Measurements from ENCODE around the gene IDH2. TPM values are rescaled to one million over a fixed set of nuclear protein-coding genes. Genes with fewer than 3 reads are reported as not detected.

Gene IDH2
- total RNA-seq, 4 donors from 2014 or later: 89.9 to 184 (median 119) TPM

DNA sequence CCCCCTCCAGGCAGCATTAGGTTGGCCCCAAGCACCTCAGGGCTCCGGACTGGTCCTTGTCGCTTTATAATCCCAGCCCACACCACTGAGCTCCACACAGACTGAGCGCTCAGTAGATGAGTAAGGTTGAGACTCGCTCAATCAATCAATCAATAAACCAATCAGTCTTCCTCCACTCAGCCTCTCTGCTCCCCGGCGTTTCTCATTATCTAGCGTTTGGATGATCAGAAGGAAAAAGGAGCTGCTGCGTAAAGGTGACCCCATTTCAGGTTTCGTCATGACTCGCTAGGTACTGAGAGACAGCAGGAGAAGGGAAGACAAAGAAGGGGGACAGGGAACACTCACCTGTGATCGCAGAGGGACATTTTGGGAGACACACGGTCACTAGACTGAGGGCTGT lies 59.9 kb downstream of the IDH2 start:
- H3K27ac ChIP-seq: no peak overlapping the region
- peaks cover 0 to 40% (median 12%) of the 10 kb centered on the region in 4 donors for H3K4me1 ChIP-seq

GRCh38 chr15:90040618-90041017 lies 61.6 kb downstream of the IDH2 start:
- no peaks in the 10 kb centered on the region for H3K27me3 ChIP-seq
- no peaks in the 10 kb centered on the region for H3K36me3 ChIP-seq
- peak in 1 of 3 donors; percentile 50 for DNase-seq
- H3K9me3 ChIP-seq: no peaks in the 10 kb centered on the region
- no peak overlapping the region for H3K27ac ChIP-seq
- no peak for TF ChIP-seq CTCF (IDR thresholded peaks at IDR 0.05)
- TF ChIP-seq POLR2A (IDR thresholded peaks at IDR 0.05): no peak
- H3K4me3 ChIP-seq: no peak overlapping the region
- H3K4me1 ChIP-seq: peaks cover 0 to 37% (median 4%) of the 10 kb centered on the region in 4 donors

More for the DNA sequence above, 59.9 kb downstream of the IDH2 start:
- Histone ChIP-seq H3K9me3 (no peaks in the 10 kb centered on the region), H3K27me3 (no peaks in the 10 kb centered on the region), H3K4me3 (no peak overlapping the region), H3K36me3 (no peaks in the 10 kb centered on the region)
- peak in 1 of 3 donors; percentile 8 for DNase-seq
- TF ChIP-seq POLR2A (IDR thresholded peaks at IDR 0.05): no peak
- TF ChIP-seq CTCF (IDR thresholded peaks at IDR 0.05): no peak

GRCh38 chr15:90039996-90040395 lies 62.3 kb downstream of the IDH2 start:
- H3K9me3 ChIP-seq: no peaks in the 10 kb centered on the region
- peaks cover 0 to 44% (median 6%) of the 10 kb centered on the region in 4 donors for H3K4me1 ChIP-seq
- TF ChIP-seq POLR2A (IDR thresholded peaks at IDR 0.05): no peak
- TF ChIP-seq CTCF (IDR thresholded peaks at IDR 0.05): no peak
- no peak overlapping the region for H3K4me3 ChIP-seq
- no peak overlapping the region for H3K27ac ChIP-seq
- peak in 1 of 3 donors; percentile 44 for DNase-seq
- H3K27me3 ChIP-seq: no peaks in the 10 kb centered on the region
- no peaks in the 10 kb centered on the region for H3K36me3 ChIP-seq

DNA sequence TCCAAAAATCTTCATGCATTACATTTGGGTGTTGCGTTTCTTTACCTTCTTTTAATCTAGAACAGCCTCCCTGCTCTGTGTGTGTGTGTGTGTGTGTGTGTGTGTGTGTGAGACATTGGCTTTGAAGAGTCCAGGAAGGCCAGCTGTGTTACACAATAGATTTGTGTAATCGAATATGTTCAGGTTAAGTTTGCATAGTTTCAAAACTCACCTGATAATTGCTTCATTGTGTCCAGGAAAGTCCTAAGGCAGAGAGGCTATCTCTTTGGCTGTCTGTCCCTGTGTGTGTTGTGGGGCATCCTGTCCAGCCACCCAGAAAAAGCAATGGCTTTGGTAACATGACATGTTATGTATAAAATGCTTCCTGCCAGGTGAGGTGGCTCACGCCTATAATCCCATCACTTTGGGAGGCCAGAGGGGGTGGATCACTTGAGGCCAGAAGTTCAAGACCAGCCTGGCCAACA lies 63.6 kb downstream of the IDH2 start:
- H3K27ac ChIP-seq: no peak overlapping the region
- no peaks in the 10 kb centered on the region for H3K36me3 ChIP-seq
- no peak overlapping the region for H3K4me3 ChIP-seq
- TF ChIP-seq POLR2A (IDR thresholded peaks at IDR 0.05) (no peak), CTCF (IDR thresholded peaks at IDR 0.05) (no peak)
- DNase-seq: peak in 2 of 3 donors; percentile 7 to 22
- H3K9me3 ChIP-seq: no peaks in the 10 kb centered on the region
- no peaks in the 10 kb centered on the region for H3K27me3 ChIP-seq
- H3K4me1 ChIP-seq: peaks cover 6 to 57% (median 17%) of the 10 kb centered on the region in 4 donors

GRCh38 chr15:90037961-90038631 lies 64.2 kb downstream of the IDH2 start:
- peak in 2 of 3 donors; percentile 2 to 44 for DNase-seq
- TF ChIP-seq CTCF (IDR thresholded peaks at IDR 0.05) (no peak), POLR2A (IDR thresholded peaks at IDR 0.05) (no peak)
- no peak overlapping the region for H3K4me3 ChIP-seq
- H3K36me3 ChIP-seq: no peaks in the 10 kb centered on the region
- H3K4me1 ChIP-seq: peaks cover 8 to 63% (median 19%) of the 10 kb centered on the region in 4 donors
- H3K9me3 ChIP-seq: no peaks in the 10 kb centered on the region
- no peaks in the 10 kb centered on the region for H3K27me3 ChIP-seq
- peak overlapping the region in 2 of 4 donors; percentile 4 to 11 for H3K27ac ChIP-seq
